GM23338 (cell line): ENCODE results near the gene EXOC6B. TPM values are rescaled to one million over a fixed set of nuclear protein-coding genes. Genes with fewer than 3 reads are reported as not detected.

ENCODE experiments used
- ATAC-seq: fragments of 200-7000 bp; cut with Tn5 transposase; 3 replicates; pipeline ENCODE4 v1.9.1; 2020
- DNase-seq: peaks from one replicate; pipeline ENCODE4 v3.0.0-alpha.2; 2015; ENCODE audit warnings: low spot score
- H2AFZ ChIP-seq: fragments of 200-600 bp; sonication (generic); 2 replicates; pipeline ENCODE4 v1.8.0; 2016; ENCODE audit warnings: antibody characterized with exemption, mild to moderate bottlenecking, moderate library complexity
- H3F3A ChIP-seq: fragments of 200-600 bp; sonication (generic); replicated peaks from 2 replicates; pipeline ENCODE4 v1.8.0; 2017; ENCODE audit warnings: antibody characterized with exemption, mixed run types, low read depth
- H3K27ac ChIP-seq: fragments of 200-600 bp; sonication (generic); 2 replicates; pipeline ENCODE4 v1.6.1; 2016; ENCODE audit warnings: low read depth
- H3K27me3 ChIP-seq: fragments of 200-600 bp; sonication (generic); 2 replicates; pipeline ENCODE4 v1.8.0; 2016; ENCODE audit warnings: mild to moderate bottlenecking, mixed run types, moderate library complexity; ENCODE audit not compliant: insufficient read depth
- H3K36me3 ChIP-seq: fragments of 200-600 bp; sonication (generic); 2 replicates; pipeline ENCODE4 v1.8.0; 2016; ENCODE audit warnings: mild to moderate bottlenecking; ENCODE audit not compliant: insufficient read depth
- H3K4me1 ChIP-seq: fragments of 200-600 bp; sonication (generic); 2 replicates; pipeline ENCODE4 v1.8.0; 2016; ENCODE audit warnings: mild to moderate bottlenecking, moderate library complexity; ENCODE audit not compliant: insufficient read depth
- H3K4me2 ChIP-seq: fragments of 200-600 bp; sonication (generic); 2 replicates; pipeline ENCODE4 v1.7.1; 2017; ENCODE audit warnings: mixed run types
- H3K4me3 ChIP-seq: fragments of 200-600 bp; sonication (generic); 2 replicates; pipeline ENCODE4 v1.6.1; 2016; ENCODE audit warnings: mixed run types
- H3K79me2 ChIP-seq: fragments of 200-600 bp; sonication (generic); replicated peaks from 2 replicates; pipeline ENCODE4 v1.8.0; 2017; ENCODE audit warnings: mild to moderate bottlenecking; ENCODE audit not compliant: insufficient read depth
- H3K9me2 ChIP-seq: fragments of 200-600 bp; sonication (generic); 2 replicates; pipeline ENCODE4 v1.8.0; 2017; ENCODE audit not compliant: insufficient read depth
- H4K20me1 ChIP-seq: fragments of 200-600 bp; sonication (generic); replicated peaks from 2 replicates; pipeline ENCODE4 v1.8.0; 2017; ENCODE audit warnings: mild to moderate bottlenecking; ENCODE audit not compliant: insufficient read depth
- H3K27ac Mint-ChIP-seq: 2 replicates; pipeline ENCODE4 v1.8.0; 2020; ENCODE audit warnings: inconsistent platforms, mild to moderate bottlenecking, moderate library complexity, mixed read lengths
- H3K27me3 Mint-ChIP-seq: 3 replicates; pipeline ENCODE4 v1.8.0; 2022; ENCODE audit warnings: low read depth, mild to moderate bottlenecking, moderate library complexity, mixed read lengths, inconsistent platforms; ENCODE audit not compliant: insufficient read depth, poor library complexity
- H3K36me3 Mint-ChIP-seq: 3 replicates; pipeline ENCODE4 v1.8.0; 2021; ENCODE audit warnings: low read depth, mild to moderate bottlenecking, inconsistent platforms, moderate library complexity, mixed read lengths
- H3K4me1 Mint-ChIP-seq: 3 replicates; pipeline ENCODE4 v1.8.0; 2020; ENCODE audit warnings: mild to moderate bottlenecking, inconsistent platforms, mixed read lengths
- H3K4me3 Mint-ChIP-seq: 3 replicates; pipeline ENCODE4 v1.8.0; 2021; ENCODE audit warnings: moderate library complexity, mild to moderate bottlenecking, inconsistent platforms, mixed read lengths
- H3K9me3 Mint-ChIP-seq: 3 replicates; pipeline ENCODE4 v1.8.0; 2020; ENCODE audit warnings: moderate library complexity, mild to moderate bottlenecking, inconsistent platforms, mixed read lengths
- EZH2 ChIP-seq: fragments of 200-600 bp; sonication (generic); IDR thresholded peaks from one replicate; pipeline ENCODE4 v1.8.0; 2017; ENCODE audit warnings: antibody characterized with exemption, mild to moderate bottlenecking, low read depth; ENCODE audit not compliant: unreplicated experiment
- EZH2phosphoT487 ChIP-seq: fragments of 200-600 bp; sonication (generic); IDR thresholded peaks from one replicate; pipeline ENCODE4 v1.8.1; 2018; ENCODE audit warnings: antibody characterized with exemption; ENCODE audit not compliant: unreplicated experiment
- JUNB ChIP-seq: IDR thresholded peaks from one replicate; pipeline ENCODE4 v1.6.1; 2016; ENCODE audit warnings: antibody characterized with exemption; ENCODE audit not compliant: unreplicated experiment
- NANOG ChIP-seq: IDR thresholded peaks from 2 replicates; pipeline ENCODE4 v1.6.1; 2016; ENCODE audit warnings: antibody characterized with exemption, borderline replicate concordance
- POLR2AphosphoS5 ChIP-seq: IDR thresholded peaks from 2 replicates; pipeline ENCODE4 v1.6.1; 2016; ENCODE audit warnings: antibody characterized with exemption, low read depth
- STAT1 ChIP-seq: IDR thresholded peaks from one replicate; pipeline ENCODE4 v1.6.1; 2016; ENCODE audit warnings: antibody characterized with exemption; ENCODE audit not compliant: unreplicated experiment
- ZNF114 ChIP-seq: fragments of 250-450 bp; sonication (Bioruptor Pico); IDR thresholded peaks from 2 replicates; pipeline ENCODE4 v1.5.0; 2020; ENCODE audit warnings: mild to moderate bottlenecking, moderate library complexity
- polyA plus RNA-seq: library from polyadenylated mRNA; unstranded; fragments of >200 nt; fragmentation: Nextera tagmentation; extraction: Ambion mirVana; gene quantifications from 2 replicates; pipeline ENCODE4 v1.2.1, GENCODE V29; 2016
- total RNA-seq: library from RNA; depleted of rRNA; stranded (reverse); fragments of >200 nt; shearing (Covaris generic); gene quantifications from 2 replicates; pipeline ENCODE4 v1.2.3, GENCODE V29; 2014
- TF ChIP-seq, protein P1 (sequence below), 2 experiments: fragments of 200-600 bp in 1 of 2; sonication (generic) in 1 of 2; conservative IDR thresholded peaks; 2 replicates each; pipeline versions ENCODE4 v1.5.1 to v1.6.1; 2016 to 2017; ENCODE audit warnings: antibody characterized with exemption in 2 of 2, low read depth in 2 of 2, mild to moderate bottlenecking in 2 of 2, moderate library complexity in 1 of 2
- TF ChIP-seq, protein P2 (sequence below): IDR thresholded peaks from 2 replicates; pipeline ENCODE4 v1.6.1; 2016; ENCODE audit warnings: antibody characterized with exemption
- TF ChIP-seq, protein P3 (sequence below): IDR thresholded peaks from one replicate; pipeline ENCODE4 v1.6.1; 2018; ENCODE audit warnings: antibody characterized with exemption; ENCODE audit not compliant: unreplicated experiment
- TF ChIP-seq, protein P4 (sequence below): fragments of 250-450 bp; sonication (Bioruptor Pico); IDR thresholded peaks from 2 replicates; pipeline ENCODE4 v1.5.0; 2020; ENCODE audit warnings: mild to moderate bottlenecking, moderate library complexity

EXOC6B gene
- total and polyA plus RNA-seq, 2 experiments from 2014 or later = 7.2 to 45.9 TPM

DNA sequence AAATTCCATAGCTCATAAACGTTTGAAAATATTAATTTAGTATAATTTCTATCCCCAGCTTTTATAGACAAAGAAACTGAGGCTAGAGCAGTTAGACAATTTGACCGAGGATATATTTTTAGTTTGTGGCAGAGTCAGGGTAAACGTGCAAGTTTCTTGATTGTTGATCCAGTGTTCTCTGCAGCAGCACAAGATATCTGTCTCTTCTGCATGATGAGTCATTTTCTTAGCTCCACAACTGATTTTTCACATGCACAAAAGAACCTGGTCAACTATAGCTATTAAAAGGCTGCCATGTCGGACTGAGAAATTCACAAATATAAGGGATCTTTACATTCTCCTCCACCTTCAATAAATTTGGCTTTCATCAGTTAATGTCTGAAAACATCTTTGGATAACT is 534.8 kb downstream of the EXOC6B start:
- H3K27ac Mint-ChIP-seq = no peak overlapping the region
- no peak overlapping the region for H3K4me3 ChIP-seq
- TF ChIP-seq, protein P1, sequence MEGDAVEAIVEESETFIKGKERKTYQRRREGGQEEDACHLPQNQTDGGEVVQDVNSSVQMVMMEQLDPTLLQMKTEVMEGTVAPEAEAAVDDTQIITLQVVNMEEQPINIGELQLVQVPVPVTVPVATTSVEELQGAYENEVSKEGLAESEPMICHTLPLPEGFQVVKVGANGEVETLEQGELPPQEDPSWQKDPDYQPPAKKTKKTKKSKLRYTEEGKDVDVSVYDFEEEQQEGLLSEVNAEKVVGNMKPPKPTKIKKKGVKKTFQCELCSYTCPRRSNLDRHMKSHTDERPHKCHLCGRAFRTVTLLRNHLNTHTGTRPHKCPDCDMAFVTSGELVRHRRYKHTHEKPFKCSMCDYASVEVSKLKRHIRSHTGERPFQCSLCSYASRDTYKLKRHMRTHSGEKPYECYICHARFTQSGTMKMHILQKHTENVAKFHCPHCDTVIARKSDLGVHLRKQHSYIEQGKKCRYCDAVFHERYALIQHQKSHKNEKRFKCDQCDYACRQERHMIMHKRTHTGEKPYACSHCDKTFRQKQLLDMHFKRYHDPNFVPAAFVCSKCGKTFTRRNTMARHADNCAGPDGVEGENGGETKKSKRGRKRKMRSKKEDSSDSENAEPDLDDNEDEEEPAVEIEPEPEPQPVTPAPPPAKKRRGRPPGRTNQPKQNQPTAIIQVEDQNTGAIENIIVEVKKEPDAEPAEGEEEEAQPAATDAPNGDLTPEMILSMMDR (conservative IDR thresholded peaks at IDR 0.05; ENCODE audit: low read depth in 2 of 2) = no peak
- TF ChIP-seq JUNB = no peak
- TF ChIP-seq POLR2AphosphoS5 = no peak
- no peak for TF ChIP-seq NANOG
- TF ChIP-seq ZNF114 (CRISPR knock-in tag) = no peak
- TF ChIP-seq, protein P2, sequence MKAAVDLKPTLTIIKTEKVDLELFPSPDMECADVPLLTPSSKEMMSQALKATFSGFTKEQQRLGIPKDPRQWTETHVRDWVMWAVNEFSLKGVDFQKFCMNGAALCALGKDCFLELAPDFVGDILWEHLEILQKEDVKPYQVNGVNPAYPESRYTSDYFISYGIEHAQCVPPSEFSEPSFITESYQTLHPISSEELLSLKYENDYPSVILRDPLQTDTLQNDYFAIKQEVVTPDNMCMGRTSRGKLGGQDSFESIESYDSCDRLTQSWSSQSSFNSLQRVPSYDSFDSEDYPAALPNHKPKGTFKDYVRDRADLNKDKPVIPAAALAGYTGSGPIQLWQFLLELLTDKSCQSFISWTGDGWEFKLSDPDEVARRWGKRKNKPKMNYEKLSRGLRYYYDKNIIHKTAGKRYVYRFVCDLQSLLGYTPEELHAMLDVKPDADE = no peak
- TF ChIP-seq EZH2phosphoT487 = no peak
- TF ChIP-seq, protein P3, sequence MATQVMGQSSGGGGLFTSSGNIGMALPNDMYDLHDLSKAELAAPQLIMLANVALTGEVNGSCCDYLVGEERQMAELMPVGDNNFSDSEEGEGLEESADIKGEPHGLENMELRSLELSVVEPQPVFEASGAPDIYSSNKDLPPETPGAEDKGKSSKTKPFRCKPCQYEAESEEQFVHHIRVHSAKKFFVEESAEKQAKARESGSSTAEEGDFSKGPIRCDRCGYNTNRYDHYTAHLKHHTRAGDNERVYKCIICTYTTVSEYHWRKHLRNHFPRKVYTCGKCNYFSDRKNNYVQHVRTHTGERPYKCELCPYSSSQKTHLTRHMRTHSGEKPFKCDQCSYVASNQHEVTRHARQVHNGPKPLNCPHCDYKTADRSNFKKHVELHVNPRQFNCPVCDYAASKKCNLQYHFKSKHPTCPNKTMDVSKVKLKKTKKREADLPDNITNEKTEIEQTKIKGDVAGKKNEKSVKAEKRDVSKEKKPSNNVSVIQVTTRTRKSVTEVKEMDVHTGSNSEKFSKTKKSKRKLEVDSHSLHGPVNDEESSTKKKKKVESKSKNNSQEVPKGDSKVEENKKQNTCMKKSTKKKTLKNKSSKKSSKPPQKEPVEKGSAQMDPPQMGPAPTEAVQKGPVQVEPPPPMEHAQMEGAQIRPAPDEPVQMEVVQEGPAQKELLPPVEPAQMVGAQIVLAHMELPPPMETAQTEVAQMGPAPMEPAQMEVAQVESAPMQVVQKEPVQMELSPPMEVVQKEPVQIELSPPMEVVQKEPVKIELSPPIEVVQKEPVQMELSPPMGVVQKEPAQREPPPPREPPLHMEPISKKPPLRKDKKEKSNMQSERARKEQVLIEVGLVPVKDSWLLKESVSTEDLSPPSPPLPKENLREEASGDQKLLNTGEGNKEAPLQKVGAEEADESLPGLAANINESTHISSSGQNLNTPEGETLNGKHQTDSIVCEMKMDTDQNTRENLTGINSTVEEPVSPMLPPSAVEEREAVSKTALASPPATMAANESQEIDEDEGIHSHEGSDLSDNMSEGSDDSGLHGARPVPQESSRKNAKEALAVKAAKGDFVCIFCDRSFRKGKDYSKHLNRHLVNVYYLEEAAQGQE = no peak
- no peak for TF ChIP-seq EZH2
- TF ChIP-seq STAT1 = no peak
- TF ChIP-seq, protein P4, sequence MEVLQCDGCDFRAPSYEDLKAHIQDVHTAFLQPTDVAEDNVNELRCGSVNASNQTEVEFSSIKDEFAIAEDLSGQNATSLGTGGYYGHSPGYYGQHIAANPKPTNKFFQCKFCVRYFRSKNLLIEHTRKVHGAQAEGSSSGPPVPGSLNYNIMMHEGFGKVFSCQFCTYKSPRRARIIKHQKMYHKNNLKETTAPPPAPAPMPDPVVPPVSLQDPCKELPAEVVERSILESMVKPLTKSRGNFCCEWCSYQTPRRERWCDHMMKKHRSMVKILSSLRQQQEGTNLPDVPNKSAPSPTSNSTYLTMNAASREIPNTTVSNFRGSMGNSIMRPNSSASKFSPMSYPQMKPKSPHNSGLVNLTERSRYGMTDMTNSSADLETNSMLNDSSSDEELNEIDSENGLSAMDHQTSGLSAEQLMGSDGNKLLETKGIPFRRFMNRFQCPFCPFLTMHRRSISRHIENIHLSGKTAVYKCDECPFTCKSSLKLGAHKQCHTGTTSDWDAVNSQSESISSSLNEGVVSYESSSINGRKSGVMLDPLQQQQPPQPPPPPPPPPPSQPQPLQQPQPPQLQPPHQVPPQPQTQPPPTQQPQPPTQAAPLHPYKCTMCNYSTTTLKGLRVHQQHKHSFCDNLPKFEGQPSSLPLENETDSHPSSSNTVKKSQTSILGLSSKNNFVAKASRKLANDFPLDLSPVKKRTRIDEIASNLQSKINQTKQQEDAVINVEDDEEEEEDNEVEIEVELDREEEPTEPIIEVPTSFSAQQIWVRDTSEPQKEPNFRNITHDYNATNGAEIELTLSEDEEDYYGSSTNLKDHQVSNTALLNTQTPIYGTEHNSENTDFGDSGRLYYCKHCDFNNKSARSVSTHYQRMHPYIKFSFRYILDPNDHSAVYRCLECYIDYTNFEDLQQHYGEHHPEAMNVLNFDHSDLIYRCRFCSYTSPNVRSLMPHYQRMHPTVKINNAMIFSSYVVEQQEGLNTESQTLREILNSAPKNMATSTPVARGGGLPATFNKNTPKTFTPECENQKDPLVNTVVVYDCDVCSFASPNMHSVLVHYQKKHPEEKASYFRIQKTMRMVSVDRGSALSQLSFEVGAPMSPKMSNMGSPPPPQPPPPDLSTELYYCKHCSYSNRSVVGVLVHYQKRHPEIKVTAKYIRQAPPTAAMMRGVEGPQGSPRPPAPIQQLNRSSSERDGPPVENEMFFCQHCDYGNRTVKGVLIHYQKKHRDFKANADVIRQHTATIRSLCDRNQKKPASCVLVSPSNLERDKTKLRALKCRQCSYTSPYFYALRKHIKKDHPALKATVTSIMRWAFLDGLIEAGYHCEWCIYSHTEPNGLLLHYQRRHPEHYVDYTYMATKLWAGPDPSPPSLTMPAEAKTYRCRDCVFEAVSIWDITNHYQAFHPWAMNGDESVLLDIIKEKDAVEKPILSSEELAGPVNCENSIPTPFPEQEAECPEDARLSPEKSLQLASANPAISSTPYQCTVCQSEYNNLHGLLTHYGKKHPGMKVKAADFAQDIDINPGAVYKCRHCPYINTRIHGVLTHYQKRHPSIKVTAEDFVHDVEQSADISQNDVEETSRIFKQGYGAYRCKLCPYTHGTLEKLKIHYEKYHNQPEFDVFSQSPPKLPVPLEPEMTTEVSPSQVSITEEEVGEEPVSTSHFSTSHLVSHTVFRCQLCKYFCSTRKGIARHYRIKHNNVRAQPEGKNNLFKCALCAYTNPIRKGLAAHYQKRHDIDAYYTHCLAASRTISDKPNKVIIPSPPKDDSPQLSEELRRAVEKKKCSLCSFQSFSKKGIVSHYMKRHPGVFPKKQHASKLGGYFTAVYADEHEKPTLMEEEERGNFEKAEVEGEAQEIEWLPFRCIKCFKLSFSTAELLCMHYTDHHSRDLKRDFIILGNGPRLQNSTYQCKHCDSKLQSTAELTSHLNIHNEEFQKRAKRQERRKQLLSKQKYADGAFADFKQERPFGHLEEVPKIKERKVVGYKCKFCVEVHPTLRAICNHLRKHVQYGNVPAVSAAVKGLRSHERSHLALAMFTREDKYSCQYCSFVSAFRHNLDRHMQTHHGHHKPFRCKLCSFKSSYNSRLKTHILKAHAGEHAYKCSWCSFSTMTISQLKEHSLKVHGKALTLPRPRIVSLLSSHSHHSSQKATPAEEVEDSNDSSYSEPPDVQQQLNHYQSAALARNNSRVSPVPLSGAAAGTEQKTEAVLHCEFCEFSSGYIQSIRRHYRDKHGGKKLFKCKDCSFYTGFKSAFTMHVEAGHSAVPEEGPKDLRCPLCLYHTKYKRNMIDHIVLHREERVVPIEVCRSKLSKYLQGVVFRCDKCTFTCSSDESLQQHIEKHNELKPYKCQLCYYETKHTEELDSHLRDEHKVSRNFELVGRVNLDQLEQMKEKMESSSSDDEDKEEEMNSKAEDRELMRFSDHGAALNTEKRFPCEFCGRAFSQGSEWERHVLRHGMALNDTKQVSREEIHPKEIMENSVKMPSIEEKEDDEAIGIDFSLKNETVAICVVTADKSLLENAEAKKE (CRISPR knock-in tag) = no peak
- H3K9me3 Mint-ChIP-seq = no peaks in the 10 kb centered on the region
- H3K36me3 ChIP-seq = no peaks in the 10 kb centered on the region
- H4K20me1 ChIP-seq = no peaks in the 10 kb centered on the region
- H3K4me1 Mint-ChIP-seq = no peaks in the 10 kb centered on the region
- H3K27ac ChIP-seq = no peak overlapping the region
- ATAC-seq (no peak), DNase-seq (no peak)
- H3K4me3 Mint-ChIP-seq = no peak overlapping the region
- no peaks in the 10 kb centered on the region for H3K36me3 Mint-ChIP-seq
- H3K9me2 ChIP-seq = no peaks in the 10 kb centered on the region
- no peak overlapping the region for H2AFZ ChIP-seq
- H3K4me1 ChIP-seq = no peaks in the 10 kb centered on the region
- no peaks in the 10 kb centered on the region for H3K27me3 Mint-ChIP-seq
- no peaks in the 10 kb centered on the region for H3K79me2 ChIP-seq
- no peak overlapping the region for H3K4me2 ChIP-seq
- no peaks in the 10 kb centered on the region for H3F3A ChIP-seq
- H3K27me3 ChIP-seq = no peaks in the 10 kb centered on the region
